ENCODE measurements around the gene KIF5A. TPM values are rescaled to one million over a fixed set of nuclear protein-coding genes. Genes with fewer than 3 reads are reported as not detected.

KIF5A gene
- total and polyA plus RNA-seq, 8 donors: 0.38 to 6.5 (median 5.3) TPM

- no peak overlapping the region for H3K27ac ChIP-seq
- intact Hi-C loops (cut with DNase I): no loop called here
- no peak overlapping the region for H3K4me3 ChIP-seq
- H3K4me1 ChIP-seq: peaks cover 5 to 23% of the 10 kb centered on the region in 2 donors
- H3K9me3 ChIP-seq: no peaks in the 10 kb centered on the region
- ATAC-seq (no peak), DNase-seq (no peak)
- TF ChIP-seq CTCF (IDR thresholded peaks at IDR 0.05): no peak
- peaks cover 63 to 100% of the 10 kb centered on the region in 2 donors for H3K27me3 ChIP-seq
- H3K36me3 ChIP-seq: no peaks in the 10 kb centered on the region
Measured at GRCh38 chr12:57627501-57628279, 77.8 kb downstream of the KIF5A start.

- TF ChIP-seq CTCF (IDR thresholded peaks at IDR 0.05): no peak
- Histone ChIP-seq H3K36me3 (no peaks in the 10 kb centered on the region), H3K4me1 (peaks cover 9 to 31% of the 10 kb centered on the region in 2 donors), H3K9me3 (no peaks in the 10 kb centered on the region), H3K27ac (no peak overlapping the region), H3K4me3 (no peak overlapping the region), H3K27me3 (peaks cover 66 to 100% of the 10 kb centered on the region in 2 donors)
- DNase-seq (no peak), ATAC-seq (no peak)
- intact Hi-C loops (cut with DNase I): no loop called here
Measured at GRCh38 chr12:57628280-57629191, 78.7 kb downstream of the KIF5A start.

- Histone ChIP-seq H3K9me3 (no peaks in the 10 kb centered on the region), H3K4me3 (no peak overlapping the region), H3K4me1 (peaks cover 9 to 31% of the 10 kb centered on the region in 2 donors), H3K27ac (no peak overlapping the region), H3K36me3 (no peaks in the 10 kb centered on the region), H3K27me3 (peaks cover 66 to 99% of the 10 kb centered on the region in 2 donors)
- no peak for DNase-seq
- ATAC-seq: no peak
- TF ChIP-seq CTCF (IDR thresholded peaks at IDR 0.05): no peak
- intact Hi-C loops (cut with DNase I): no loop called here
Measured at GRCh38 chr12:57629897-57630471, 80.1 kb downstream of the KIF5A start.

GRCh38 chr12:57630891-57631433, 81.1 kb downstream of the KIF5A start:
- intact Hi-C loops (cut with DNase I): no loop called here
- H3K27me3 ChIP-seq: peaks cover 58 to 98% of the 10 kb centered on the region in 2 donors
- no peak overlapping the region for H3K27ac ChIP-seq

More at GRCh38 chr12:57630891-57631433, 81.1 kb downstream of the KIF5A start:
- ATAC-seq: no peak
- H3K9me3 ChIP-seq: no peaks in the 10 kb centered on the region
- H3K4me1 ChIP-seq: peaks cover 9 to 31% of the 10 kb centered on the region in 2 donors
- no peak for TF ChIP-seq CTCF (IDR thresholded peaks at IDR 0.05)
- no peak overlapping the region for H3K4me3 ChIP-seq
- no peak for DNase-seq
- H3K36me3 ChIP-seq: no peaks in the 10 kb centered on the region
